ENCODE results near the gene UBE3A.

DNA sequence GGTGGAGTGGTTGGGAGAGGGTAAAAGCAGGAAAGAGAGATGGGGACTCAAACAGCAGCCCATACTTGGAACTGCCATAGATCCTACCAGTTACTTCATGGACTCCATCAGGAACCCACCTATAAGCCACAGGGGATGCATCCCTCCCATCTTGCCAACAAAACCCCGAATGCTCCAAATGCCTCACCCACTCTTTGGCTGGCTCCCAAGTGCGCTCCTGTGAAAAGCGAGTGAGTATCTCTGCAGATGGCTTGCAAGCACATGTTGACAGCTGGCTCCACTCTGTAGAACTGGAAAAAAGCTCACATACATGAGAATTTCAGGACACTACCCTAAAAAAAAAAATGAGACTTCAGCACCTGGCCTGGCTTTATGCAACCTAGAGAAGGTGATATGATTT, 151.0 kb downstream of the UBE3A start:
- no peak for TF ChIP-seq TAF1 (IDR thresholded peaks at IDR 0.05; ENCODE audit: borderline replicate concordance, insufficient read depth, low read length)
- TF ChIP-seq POLR2AphosphoS5 (IDR thresholded peaks at IDR 0.05; ENCODE audit: low read depth, low read length): no peak

All from PFSK-1 (cell line).